AG04450 (cell line): ENCODE results near the gene SPSB4. TPM values are rescaled to one million over a fixed set of nuclear protein-coding genes. Genes with fewer than 3 reads are reported as not detected.

Experiments used
- CTCF ChIA-PET: fragments of 300-600, 350-600 bp; formaldehyde crosslinking; extraction: SDS; loops from one replicate; lab custom pipeline; 2022; ENCODE audit warnings: antibody characterized with exemption, inconsistent platforms; lab: Charles Lee
- POLR2A ChIA-PET: fragments of 350-600 bp; formaldehyde crosslinking; extraction: SDS; loops from one replicate; lab custom pipeline; 2021; ENCODE audit warnings: antibody characterized with exemption, inconsistent platforms; lab: Yijun Ruan, JAX
- DNase-seq: peaks from one replicate; pipeline ENCODE4 v3.0.0-alpha.2; 2011; ENCODE audit warnings: low read depth, low spot score
- H3K27ac ChIP-seq: one replicate; pipeline ENCODE4 v1.5.1; 2012; ENCODE audit warnings: low read depth, low read length, control low read depth
- H3K27me3 ChIP-seq: one replicate; pipeline ENCODE4 v1.6.0; 2012; ENCODE audit warnings: low read length; ENCODE audit not compliant: control insufficient read depth, insufficient read depth
- H3K4me3 ChIP-seq: 2 replicates; pipeline ENCODE4 v1.5.1; 2011; ENCODE audit warnings: mild to moderate bottlenecking, low read depth, low read length, control low read depth
- H3K9me3 ChIP-seq: 2 replicates; pipeline ENCODE4 v1.5.1; 2012; ENCODE audit warnings: low read length; ENCODE audit not compliant: control insufficient read depth, insufficient read depth
- polyA plus RNA-seq: library from polyadenylated mRNA; depleted of rRNA; stranded (reverse); fragments of >200 nt; gene quantifications from 2 replicates; pipeline ENCODE4 v1.2.3, GENCODE V29; 2011
- TF ChIP-seq, protein P1 (sequence below): IDR thresholded peaks from 2 replicates; pipeline ENCODE4 v1.5.1; 2011; ENCODE audit warnings: low read depth, low read length, control low read depth, inconsistent platforms

The SPSB4 gene
- polyA plus RNA-seq, 1 experiment: not detected

DNA sequence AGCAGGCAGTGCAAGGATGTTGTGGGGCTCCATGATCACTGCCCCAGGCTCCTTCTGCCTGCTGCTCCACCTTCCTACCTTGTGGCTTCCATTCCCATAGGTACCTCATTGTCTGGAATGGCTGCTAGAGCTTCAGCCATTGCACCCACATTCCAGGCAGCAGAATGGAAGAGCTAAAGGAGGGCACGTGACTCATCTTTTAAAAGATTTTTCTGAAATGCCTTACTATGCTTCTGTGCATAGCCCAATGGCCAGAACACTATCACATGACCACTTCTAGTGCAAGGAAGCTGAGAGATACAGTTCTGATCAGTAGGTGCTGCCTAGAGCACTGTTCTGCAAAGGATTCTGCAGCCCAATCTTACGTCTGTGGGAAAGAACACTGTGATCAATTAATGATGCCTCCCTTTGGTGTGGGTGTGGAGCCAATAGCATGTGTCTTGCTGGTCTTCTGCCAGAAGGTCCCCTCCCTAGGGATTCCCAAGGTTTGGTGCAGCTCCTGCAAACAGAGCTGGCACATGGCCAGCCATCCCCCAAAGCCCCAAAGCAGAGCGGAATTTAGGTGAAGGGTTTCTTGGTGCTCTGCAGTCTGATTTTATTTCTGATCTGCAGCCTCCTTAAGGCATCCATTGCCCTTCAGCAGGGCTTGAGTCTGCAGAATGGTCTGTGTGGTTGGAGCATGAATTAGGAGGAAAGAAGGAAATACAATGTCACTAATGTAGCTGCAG lies 34.4 kb downstream of the SPSB4 start:
- ChIA-PET CTCF (no interaction called here), POLR2A (no interaction called here)
- Histone ChIP-seq H3K27ac (no peak overlapping the region), H3K4me3 (no peak overlapping the region), H3K9me3 (no peaks in the 10 kb centered on the region), H3K27me3 (peaks cover 10% of the 10 kb centered on the region)
- DNase-seq: no peak
- TF ChIP-seq, protein P1, sequence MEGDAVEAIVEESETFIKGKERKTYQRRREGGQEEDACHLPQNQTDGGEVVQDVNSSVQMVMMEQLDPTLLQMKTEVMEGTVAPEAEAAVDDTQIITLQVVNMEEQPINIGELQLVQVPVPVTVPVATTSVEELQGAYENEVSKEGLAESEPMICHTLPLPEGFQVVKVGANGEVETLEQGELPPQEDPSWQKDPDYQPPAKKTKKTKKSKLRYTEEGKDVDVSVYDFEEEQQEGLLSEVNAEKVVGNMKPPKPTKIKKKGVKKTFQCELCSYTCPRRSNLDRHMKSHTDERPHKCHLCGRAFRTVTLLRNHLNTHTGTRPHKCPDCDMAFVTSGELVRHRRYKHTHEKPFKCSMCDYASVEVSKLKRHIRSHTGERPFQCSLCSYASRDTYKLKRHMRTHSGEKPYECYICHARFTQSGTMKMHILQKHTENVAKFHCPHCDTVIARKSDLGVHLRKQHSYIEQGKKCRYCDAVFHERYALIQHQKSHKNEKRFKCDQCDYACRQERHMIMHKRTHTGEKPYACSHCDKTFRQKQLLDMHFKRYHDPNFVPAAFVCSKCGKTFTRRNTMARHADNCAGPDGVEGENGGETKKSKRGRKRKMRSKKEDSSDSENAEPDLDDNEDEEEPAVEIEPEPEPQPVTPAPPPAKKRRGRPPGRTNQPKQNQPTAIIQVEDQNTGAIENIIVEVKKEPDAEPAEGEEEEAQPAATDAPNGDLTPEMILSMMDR: no peak

DNA sequence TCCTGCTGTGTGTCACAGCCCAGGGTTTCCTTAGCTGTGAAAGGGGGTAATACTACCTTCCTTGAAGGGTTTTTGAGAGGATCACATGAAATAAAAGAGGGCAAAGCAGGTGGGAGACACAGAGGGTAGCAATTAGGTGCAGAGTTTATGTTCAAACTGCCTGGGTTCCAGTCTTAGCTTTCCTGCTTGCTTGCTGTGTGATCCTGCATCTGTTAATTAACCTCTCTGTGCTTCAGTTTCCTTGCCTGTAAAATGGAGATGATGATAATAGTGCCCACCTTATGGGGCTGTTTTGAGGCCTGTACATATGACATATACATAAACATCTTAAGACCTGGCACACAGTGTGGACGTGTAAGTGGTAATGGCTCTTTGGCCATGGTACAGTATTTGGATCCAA lies 35.0 kb downstream of the SPSB4 start:
- ChIA-PET POLR2A (no interaction called here), CTCF (interaction anchor here (0.6 kb wide), 1 partner anchor 219 kb away, joined by 3 read pairs; no protein-coding TSS in a partner anchor)
- Histone ChIP-seq H3K27me3 (peaks cover 10% of the 10 kb centered on the region), H3K4me3 (no peak overlapping the region), H3K9me3 (no peaks in the 10 kb centered on the region), H3K27ac (no peak overlapping the region)
- no peak for DNase-seq
- TF ChIP-seq, protein P1: no peak

DNA sequence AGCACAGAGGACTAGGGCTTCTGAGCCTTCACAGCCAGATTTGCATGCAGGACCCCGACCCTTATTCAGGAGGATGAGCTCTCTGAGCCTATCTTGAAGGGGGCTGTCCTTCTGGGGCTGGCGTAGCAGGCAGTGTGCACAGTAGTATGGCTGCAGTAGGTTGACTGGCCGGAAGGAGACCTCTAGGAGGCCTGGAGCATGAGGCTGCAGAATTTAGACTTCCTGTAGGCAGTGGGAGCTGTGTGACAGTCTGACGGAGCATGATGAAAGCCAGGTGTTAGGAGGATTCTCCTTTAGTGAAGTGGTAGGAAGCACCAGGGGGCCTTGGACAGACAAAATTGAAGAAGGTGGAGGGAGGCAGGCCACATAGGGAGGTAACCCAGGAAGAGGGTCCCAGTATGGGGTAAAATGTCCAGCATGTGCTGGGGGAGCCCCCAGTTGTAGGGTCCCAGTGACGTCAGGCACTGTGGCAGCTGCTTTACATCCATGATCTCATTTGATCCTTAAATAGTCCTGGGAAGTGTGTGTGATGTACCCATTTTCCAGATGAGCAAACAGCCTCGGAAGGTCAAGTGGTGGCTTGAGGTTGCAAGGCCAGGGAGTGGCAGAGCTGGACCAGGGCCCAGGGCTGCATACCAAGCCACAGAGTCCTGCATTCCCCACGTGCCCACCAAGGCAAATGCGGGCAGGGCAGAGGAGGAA lies 36.1 kb downstream of the SPSB4 start:
- peaks cover 16% of the 10 kb centered on the region for H3K27me3 ChIP-seq
- POLR2A ChIA-PET: no interaction called here
- CTCF ChIA-PET: interaction anchor here (1.5 kb wide), 1 partner anchor 18 kb away, joined by 5 read pairs; no protein-coding TSS in a partner anchor
- DNase-seq: no peak
- TF ChIP-seq, protein P1: no peak
- H3K4me3 ChIP-seq: no peak overlapping the region
- no peak overlapping the region for H3K27ac ChIP-seq
- H3K9me3 ChIP-seq: no peaks in the 10 kb centered on the region

DNA sequence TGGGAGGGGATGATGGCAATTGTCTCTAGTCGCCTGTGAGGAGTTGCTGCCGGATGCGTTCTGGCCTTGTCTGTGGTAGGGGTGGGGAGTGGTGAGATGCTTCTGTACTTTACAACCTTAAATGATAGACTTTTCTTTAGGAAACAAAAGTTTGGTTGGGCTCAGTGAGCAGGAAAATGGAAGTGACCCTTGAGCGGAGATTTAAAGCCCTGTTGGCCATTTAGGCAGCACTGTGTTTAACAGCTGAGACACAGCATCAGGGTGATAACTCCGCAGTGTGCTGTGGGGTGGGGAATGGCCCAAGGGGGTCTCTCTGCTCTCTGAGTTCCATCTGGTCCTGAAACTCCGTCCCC lies 36.6 kb downstream of the SPSB4 start:
- CTCF ChIA-PET: interaction anchor here (1.5 kb wide), 1 partner anchor 18 kb away, joined by 5 read pairs; no protein-coding TSS in a partner anchor
- POLR2A ChIA-PET: no interaction called here
- Histone ChIP-seq H3K27ac (no peak overlapping the region), H3K9me3 (no peaks in the 10 kb centered on the region), H3K4me3 (no peak overlapping the region), H3K27me3 (peaks cover 16% of the 10 kb centered on the region)
- TF ChIP-seq, protein P1: no peak
- no peak for DNase-seq
